HepG2 (cell line): Measurements from ENCODE around the gene GBE1.

Experiments
- BCL3 ChIP-seq: sonication (generic); formaldehyde crosslinking; IDR thresholded peaks from 2 replicates; pipeline ENCODE4 v1.5.1; 2020; ENCODE audit warnings: mild to moderate bottlenecking, missing genetic modification reagents, moderate library complexity
- HNRNPLL ChIP-seq: fragments of 200-400 bp; formaldehyde crosslinking; IDR thresholded peaks from 2 replicates; pipeline ENCODE4 v1.6.1; 2017; ENCODE audit warnings: mild to moderate bottlenecking, low read depth, low read length; ENCODE audit not compliant: poor library complexity, severe bottlenecking
- HNRNPUL1 ChIP-seq: fragments of 200-400 bp; formaldehyde crosslinking; IDR thresholded peaks from 2 replicates; pipeline ENCODE4 v1.6.1; 2017; ENCODE audit warnings: low read depth, mild to moderate bottlenecking, low read length, moderate library complexity
- MYNN ChIP-seq: sonication (generic); formaldehyde crosslinking; IDR thresholded peaks from 2 replicates; pipeline ENCODE4 v1.4.0; 2020; ENCODE audit warnings: mild to moderate bottlenecking, low read depth, missing genetic modification reagents
- POLR2A ChIP-seq, 2 experiments: IDR thresholded peaks; 2 replicates each; pipeline ENCODE4 v1.6.1; 2011; ENCODE audit warnings: low read depth in 2 of 2, low read length in 2 of 2, mild to moderate bottlenecking in 1 of 2, moderate library complexity in 1 of 2; ENCODE audit not compliant: insufficient read depth in 1 of 2
- SMAD1 ChIP-seq: sonication (generic); formaldehyde crosslinking; IDR thresholded peaks from 2 replicates; pipeline ENCODE4 v1.4.0; 2020; ENCODE audit warnings: missing genetic modification reagents, low read depth, mild to moderate bottlenecking, borderline replicate concordance
- ZNF761 ChIP-seq: sonication (generic); formaldehyde crosslinking; conservative IDR thresholded peaks from 2 replicates; pipeline ENCODE4 v1.4.0; 2020; ENCODE audit warnings: mild to moderate bottlenecking, missing genetic modification reagents
- ZNF788 ChIP-seq: sonication (generic); formaldehyde crosslinking; IDR thresholded peaks from 2 replicates; pipeline ENCODE4 v1.5.0; 2020; ENCODE audit warnings: mild to moderate bottlenecking, missing genetic modification reagents, borderline replicate concordance
- TF ChIP-seq, protein P1 (sequence below): sonication (generic); formaldehyde crosslinking; IDR thresholded peaks from 2 replicates; pipeline ENCODE4 v1.4.0; 2020; ENCODE audit warnings: mild to moderate bottlenecking, missing genetic modification reagents

DNA sequence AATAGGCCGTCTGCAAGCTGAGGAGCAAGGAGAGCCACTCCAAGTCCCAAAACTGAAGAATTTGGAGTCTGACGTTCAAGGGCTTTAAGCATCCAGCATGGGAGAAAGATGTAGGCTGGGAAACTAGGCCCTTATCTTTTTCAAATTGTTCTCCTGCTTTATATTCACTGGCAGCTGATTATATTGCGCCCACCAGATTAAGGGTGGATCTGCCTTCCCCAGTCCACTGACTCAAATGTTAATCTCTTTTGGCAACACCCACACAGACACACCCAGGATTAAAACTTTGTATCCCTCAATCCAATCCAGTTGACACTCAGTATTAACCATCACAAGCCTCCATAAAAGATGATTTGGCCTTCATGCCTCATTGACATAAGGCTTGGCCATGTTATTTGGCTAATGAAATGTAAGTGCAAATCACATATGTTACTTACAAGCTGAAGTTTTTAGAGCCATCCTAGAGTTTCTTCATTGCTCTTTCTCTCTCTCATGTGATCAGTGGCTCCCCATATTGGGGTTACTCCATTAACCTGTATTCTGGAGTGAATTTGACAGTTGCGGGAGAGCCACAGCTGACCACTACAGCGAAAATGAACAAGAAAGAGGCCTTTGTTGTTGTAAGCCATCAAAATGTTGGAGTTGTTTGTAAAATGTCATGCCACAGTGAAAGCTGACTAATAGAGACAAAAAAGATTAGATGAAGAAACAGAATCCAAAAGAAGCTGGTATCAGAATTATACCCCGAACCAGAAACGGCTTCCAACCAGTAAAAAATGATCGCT, 61.7 kb downstream of the GBE1 start:
- no peak for TF ChIP-seq BCL3 (CRISPR knock-in tag)
- TF ChIP-seq SMAD1 (CRISPR knock-in tag) = no peak
- TF ChIP-seq POLR2A (IDR thresholded peaks at IDR 0.05; ENCODE audit: insufficient read depth in 1 of 2, low read depth in 2 of 2, low read length in 2 of 2) = no peak
- no peak for TF ChIP-seq HNRNPLL
- no peak for TF ChIP-seq ZNF788
- TF ChIP-seq ZNF761 (CRISPR knock-in tag) = no peak
- TF ChIP-seq, protein P1, sequence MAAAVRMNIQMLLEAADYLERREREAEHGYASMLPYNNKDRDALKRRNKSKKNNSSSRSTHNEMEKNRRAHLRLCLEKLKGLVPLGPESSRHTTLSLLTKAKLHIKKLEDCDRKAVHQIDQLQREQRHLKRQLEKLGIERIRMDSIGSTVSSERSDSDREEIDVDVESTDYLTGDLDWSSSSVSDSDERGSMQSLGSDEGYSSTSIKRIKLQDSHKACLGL (CRISPR knock-in tag) = no peak
- TF ChIP-seq MYNN (CRISPR knock-in tag) = no peak
- no peak for TF ChIP-seq HNRNPUL1
